BLaER1 (cell line): ENCODE data around the gene CYBA.

Source experiments
- H3K27ac ChIP-seq: shearing (Covaris generic); formaldehyde crosslinking; 2 replicates; pipeline ENCODE4 v1.8.1; 2022
- H3K27me3 ChIP-seq: shearing (Covaris generic); formaldehyde crosslinking; 2 replicates; pipeline ENCODE4 v1.8.1; 2022
- H3K36me3 ChIP-seq: shearing (Covaris generic); formaldehyde crosslinking; 2 replicates; pipeline ENCODE4 v1.8.1; 2022
- H3K4me1 ChIP-seq: shearing (Covaris generic); formaldehyde crosslinking; 2 replicates; pipeline ENCODE4 v1.8.1; 2022
- H3K4me2 ChIP-seq: shearing (Covaris generic); formaldehyde crosslinking; 2 replicates; pipeline ENCODE4 v1.8.1; 2022
- H3K4me3 ChIP-seq: shearing (Covaris generic); formaldehyde crosslinking; 2 replicates; pipeline ENCODE4 v1.8.1; 2022
- H3K9ac ChIP-seq: shearing (Covaris generic); formaldehyde crosslinking; 2 replicates; pipeline ENCODE4 v1.8.1; 2022
- H3K9me3 ChIP-seq: shearing (Covaris generic); formaldehyde crosslinking; 2 replicates; pipeline ENCODE4 v1.8.1; 2022
- H4K20me1 ChIP-seq: shearing (Covaris generic); formaldehyde crosslinking; 2 replicates; pipeline ENCODE4 v1.8.1; 2022
- Cebpa-rat ChIP-seq: shearing (Covaris generic); IDR thresholded peaks from 2 replicates; pipeline ENCODE4 v1.8.1; 2022

The CYBA gene

DNA sequence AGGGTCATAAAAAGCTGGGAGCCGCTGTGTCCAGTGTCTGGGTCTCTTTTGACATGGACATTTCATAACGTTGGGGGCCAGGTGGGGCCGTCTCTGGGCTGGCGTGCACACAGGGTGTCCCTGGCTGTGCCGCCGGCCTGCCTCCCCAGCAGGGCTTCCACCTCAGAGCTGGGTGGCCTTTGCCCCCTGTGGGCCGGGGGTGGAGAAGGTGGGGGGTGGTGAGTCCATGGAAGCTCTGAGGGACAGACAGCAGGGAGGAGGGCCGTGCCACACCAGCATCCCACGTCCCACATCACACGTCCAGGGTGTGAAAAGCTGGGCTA, 36.4 kb upstream of the CYBA start:
- Histone ChIP-seq H3K9me3 (no peaks in the 10 kb centered on the region), H4K20me1 (no peaks in the 10 kb centered on the region), H3K9ac (no peak overlapping the region), H3K4me3 (no peak overlapping the region), H3K36me3 (no peaks in the 10 kb centered on the region), H3K4me1 (peaks cover 54% of the 10 kb centered on the region), H3K27me3 (no peaks in the 10 kb centered on the region; the same call in 1 of the 2 replicates), H3K4me2 (peak overlapping the region; percentile 99), H3K27ac (no peak overlapping the region)
- TF ChIP-seq Cebpa-rat, result no peak

DNA sequence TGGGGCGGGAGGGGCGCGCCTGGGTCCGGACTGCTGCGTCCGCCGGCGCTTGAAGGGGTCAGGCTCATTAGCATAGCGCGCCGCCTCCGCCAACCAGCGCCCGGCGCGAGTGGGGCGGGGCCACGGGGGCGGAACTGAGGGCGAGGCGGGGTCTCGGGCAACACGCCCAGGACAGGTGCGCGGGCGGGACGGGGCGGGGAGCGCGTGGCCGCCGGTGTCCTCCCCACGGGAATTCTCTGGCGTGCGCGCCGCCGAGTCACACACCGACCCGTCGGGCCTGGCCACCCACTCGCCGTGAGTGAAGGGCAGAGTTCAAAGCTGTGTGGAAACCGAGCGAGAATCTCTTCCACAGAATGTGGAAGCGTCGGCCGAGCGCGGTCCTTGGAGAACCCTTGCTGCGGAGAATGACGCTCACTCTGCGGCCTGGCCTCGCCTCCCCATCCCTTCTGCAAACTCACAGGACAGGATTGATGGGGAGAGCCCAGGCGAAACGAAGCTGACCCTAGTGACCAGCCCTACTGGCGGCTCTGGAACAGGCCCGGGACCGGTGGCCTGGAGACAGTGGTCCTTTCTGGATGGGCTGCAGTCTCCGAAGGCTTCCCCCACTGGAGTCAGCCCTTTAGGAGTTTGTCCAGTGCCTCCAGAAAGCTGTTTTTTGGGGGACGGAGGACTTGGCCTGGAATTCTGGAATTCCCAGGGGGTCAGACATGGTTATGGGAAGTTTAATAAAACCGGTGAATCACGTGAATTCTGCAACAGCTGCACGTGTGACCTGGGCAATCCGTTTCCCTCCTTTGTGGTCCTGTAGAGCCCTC, 35.8 kb upstream of the CYBA start, which contains the start of gene SNAI3:
SNAI3 (minus strand) TSS at position 69 of the 815 bp plus-strand sequence. CDS start 101 bp downstream, outside the sequence.
- no peaks in the 10 kb centered on the region for H3K9me3 ChIP-seq
- H3K36me3 ChIP-seq, result no peaks in the 10 kb centered on the region
- H3K9ac ChIP-seq, result peak within 1 kb of the TSS; percentile 76
- peak within 1 kb of the TSS; percentile 59; the same call in 1 of the 2 replicates for H3K27ac ChIP-seq
- H3K4me2 ChIP-seq, result peak within 1 kb of the TSS; percentile 99
- no peaks in the 10 kb centered on the region; the same call in 1 of the 2 replicates for H3K27me3 ChIP-seq
- peak within 1 kb of the TSS; percentile 74 for H3K4me3 ChIP-seq
- H4K20me1 ChIP-seq, result no peaks in the 10 kb centered on the region
- peaks cover 54% of the 10 kb centered on the region for H3K4me1 ChIP-seq
- no peak for TF ChIP-seq Cebpa-rat

DNA sequence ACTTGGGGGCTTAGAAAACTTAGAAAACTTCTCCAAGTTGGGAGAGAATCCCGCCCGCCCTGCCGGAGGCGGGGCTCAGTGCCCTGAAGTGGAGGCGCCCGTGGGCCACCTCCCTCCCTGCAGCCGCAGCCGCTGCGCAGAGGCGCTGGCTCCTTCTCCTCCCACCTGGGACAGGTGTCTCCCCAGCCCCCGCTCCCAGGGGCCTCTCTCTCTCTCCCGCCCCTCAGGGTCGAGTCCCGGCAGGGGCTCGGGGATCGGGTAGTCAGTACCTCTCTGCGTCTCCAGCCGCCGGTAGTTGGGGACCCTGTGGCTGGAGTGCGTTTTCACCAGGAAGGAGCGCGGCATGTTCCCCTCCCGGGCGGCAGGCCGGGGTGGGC, 35.2 kb upstream of the CYBA start:
- H3K27ac ChIP-seq, result peak overlapping the region; percentile 59; the same call in 1 of the 2 replicates
- TF ChIP-seq Cebpa-rat, result no peak
- no peaks in the 10 kb centered on the region for H3K9me3 ChIP-seq
- no peaks in the 10 kb centered on the region for H3K36me3 ChIP-seq
- H4K20me1 ChIP-seq, result no peaks in the 10 kb centered on the region
- H3K4me3 ChIP-seq, result peak overlapping the region; percentile 74
- H3K4me2 ChIP-seq, result peak overlapping the region; percentile 99
- H3K27me3 ChIP-seq, result no peaks in the 10 kb centered on the region; the same call in 1 of the 2 replicates
- peak overlapping the region; percentile 76 for H3K9ac ChIP-seq
- H3K4me1 ChIP-seq, result peaks cover 56% of the 10 kb centered on the region

DNA sequence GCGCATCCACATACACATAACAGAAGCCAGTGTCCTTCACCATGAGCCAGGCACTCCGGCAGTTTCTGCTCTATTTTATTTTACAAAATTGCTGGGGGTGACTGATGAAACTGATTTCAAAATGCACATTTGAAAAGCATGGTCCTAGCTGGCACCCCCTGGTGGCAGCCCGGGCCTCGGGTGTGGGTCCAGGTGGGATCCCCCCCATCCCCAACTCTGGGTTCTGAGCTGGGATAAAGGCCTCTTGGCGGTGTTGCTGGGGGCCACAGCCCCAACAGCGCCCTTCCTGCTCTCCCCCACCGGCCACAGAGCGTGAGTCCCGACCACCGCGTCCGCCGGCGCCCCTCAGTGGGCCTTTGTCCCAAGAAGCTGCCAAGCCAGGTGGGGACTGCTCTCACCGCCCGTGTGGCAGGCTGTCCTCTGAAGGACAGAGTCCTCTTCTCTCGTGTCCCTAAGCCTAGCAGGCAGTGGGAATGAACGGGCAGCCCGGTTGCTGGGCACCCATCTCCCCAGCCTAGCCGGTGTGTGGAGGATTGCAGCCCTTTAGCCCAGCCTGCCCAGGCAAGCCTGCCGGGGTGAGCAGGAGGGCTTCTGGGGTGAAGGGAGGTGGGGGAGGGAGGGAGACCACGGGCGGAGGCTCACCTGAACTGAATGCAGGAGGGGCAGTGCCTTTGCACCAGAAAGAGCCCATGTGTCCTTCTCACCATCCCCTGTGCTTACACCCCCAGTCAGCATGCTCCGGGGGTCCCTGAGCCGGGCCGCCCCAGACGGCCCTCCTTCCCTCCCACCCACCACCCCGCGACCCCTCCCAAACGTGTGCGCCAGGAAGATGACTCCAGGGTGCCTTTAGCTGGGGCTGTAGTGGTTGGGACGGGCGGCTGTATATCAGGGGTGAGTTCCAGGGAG, 34.6 kb upstream of the CYBA start:
- Histone ChIP-seq H3K27me3 (no peaks in the 10 kb centered on the region; the same call in 1 of the 2 replicates), H3K9me3 (no peaks in the 10 kb centered on the region), H3K4me3 (peak overlapping the region; percentile 74), H3K4me1 (peaks cover 62% of the 10 kb centered on the region), H4K20me1 (no peaks in the 10 kb centered on the region), H3K4me2 (peak overlapping the region; percentile 99), H3K9ac (peak overlapping the region; percentile 76), H3K36me3 (no peaks in the 10 kb centered on the region), H3K27ac (0 out of 2 replicates have a peak overlapping the region, but pooled peaks have one; percentile 59)
- no peak for TF ChIP-seq Cebpa-rat

DNA sequence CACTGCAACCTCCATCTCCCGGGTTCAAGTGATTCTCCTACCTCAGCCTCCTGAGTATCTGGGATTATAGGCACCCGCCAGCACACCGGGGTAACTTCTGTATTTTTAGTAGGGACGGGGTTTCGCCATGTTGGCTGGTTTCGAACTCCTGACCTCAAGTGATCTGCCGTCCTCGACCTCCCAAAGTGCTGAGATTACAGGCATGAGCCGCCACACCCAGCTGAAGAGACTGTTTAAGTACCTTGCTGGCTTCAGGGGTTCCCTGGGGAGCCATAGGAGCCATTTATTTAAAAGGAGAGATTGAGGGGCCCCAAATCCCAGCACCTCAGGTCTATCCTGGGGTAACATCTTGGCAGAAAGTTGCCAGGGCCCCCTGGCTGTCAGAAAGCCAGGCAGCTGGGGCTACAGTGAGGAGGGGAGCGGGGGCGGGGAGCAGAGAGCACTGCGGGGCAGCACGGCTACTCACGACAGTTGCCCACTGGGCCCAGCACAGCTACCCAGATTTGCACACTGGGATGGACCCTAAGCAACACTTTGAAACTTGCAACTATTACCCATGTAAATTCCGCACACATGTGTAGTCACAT, 33.8 kb upstream of the CYBA start:
- Histone ChIP-seq H3K9me3 (no peaks in the 10 kb centered on the region), H3K4me2 (peak overlapping the region; percentile 99), H3K36me3 (no peaks in the 10 kb centered on the region), H4K20me1 (no peaks in the 10 kb centered on the region), H3K4me1 (peaks cover 63% of the 10 kb centered on the region), H3K4me3 (no peak overlapping the region), H3K27me3 (no peaks in the 10 kb centered on the region; the same call in 1 of the 2 replicates), H3K9ac (no peak overlapping the region), H3K27ac (no peak overlapping the region)
- TF ChIP-seq Cebpa-rat, result no peak

DNA sequence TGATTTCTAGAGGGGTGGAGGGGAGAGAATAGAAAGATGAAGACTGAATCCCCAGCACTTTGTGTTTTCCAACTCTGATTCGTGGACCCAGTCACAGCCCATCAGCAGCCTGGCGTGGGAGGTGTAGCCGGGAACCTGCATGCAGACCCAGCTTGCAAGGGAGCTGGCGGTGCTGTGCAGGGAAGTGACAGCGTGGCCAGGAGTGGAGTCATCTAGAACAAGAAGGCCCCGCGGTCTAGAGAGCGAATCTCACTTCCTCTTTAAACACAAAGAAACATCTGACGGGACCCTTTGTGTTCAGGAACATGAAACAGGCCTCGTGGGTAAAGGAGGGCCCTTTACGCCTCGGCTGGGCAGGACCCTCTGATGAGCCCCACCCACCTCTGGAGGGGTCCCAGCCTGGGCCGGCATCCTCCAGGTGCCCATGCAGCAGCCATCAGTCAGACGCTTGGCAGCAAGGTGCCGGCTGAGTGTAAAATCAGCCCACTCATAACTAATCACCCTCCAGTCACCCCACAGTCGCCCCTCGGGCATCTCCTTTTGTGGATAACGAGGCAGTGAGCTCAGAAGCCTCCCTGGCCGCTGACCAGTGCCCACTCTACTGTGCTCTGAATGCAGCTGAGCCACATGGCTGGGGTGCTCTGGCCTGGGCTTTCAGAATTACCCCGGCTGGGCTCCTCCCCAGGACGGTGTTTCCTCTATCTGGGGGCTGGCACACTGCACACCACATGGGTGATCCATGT, 31.0 kb upstream of the CYBA start:
- H3K27me3 ChIP-seq, result no peaks in the 10 kb centered on the region; the same call in 1 of the 2 replicates
- H3K9me3 ChIP-seq, result no peaks in the 10 kb centered on the region
- H3K9ac ChIP-seq, result peak overlapping the region; percentile 84
- peak overlapping the region; percentile 68 for H3K4me2 ChIP-seq
- peaks cover 21% of the 10 kb centered on the region for H3K36me3 ChIP-seq
- no peaks in the 10 kb centered on the region for H4K20me1 ChIP-seq
- no peak for TF ChIP-seq Cebpa-rat
- peaks cover 59% of the 10 kb centered on the region for H3K4me1 ChIP-seq
- peak overlapping the region; percentile 94 for H3K27ac ChIP-seq
- H3K4me3 ChIP-seq, result peak overlapping the region; percentile 20; the same call in 1 of the 2 replicates

DNA sequence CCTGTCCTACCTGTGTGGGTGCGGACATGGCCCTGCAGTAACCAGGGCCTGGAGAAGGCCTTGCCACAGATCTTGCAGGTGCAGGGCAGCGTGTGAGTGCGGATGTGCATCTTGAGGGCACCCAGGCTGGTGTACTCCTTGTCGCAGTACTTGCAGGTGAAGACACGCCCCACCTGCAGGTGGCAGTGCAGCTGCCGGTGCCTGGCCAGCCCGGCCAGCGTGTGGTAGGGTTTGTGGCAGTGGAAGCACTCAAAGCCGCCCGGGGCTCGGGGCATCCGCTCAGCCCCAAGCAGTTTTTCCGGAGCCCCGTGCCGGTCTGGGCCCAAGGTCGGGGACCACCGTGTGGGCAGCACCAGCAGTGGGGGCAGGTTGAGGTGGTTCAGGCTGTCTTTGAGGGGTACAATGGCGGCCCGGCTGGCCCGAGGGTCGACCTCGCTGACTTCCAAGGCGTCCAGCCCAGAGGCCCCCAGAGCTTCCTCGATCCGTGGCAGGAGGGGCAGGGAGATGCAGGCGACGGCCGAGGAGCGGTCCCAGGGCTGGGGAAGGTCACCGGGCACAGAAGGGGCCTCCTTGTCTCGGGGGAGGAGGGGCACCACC, 30.3 kb upstream of the CYBA start:
- H3K9ac ChIP-seq, result peak overlapping the region; percentile 84
- H3K27me3 ChIP-seq, result no peaks in the 10 kb centered on the region; the same call in 1 of the 2 replicates
- H4K20me1 ChIP-seq, result no peaks in the 10 kb centered on the region
- H3K4me1 ChIP-seq, result peaks cover 61% of the 10 kb centered on the region
- H3K4me2 ChIP-seq, result peak overlapping the region; percentile 68
- H3K27ac ChIP-seq, result peak overlapping the region; percentile 94
- H3K4me3 ChIP-seq, result peak overlapping the region; percentile 20; the same call in 1 of the 2 replicates
- peaks cover 28% of the 10 kb centered on the region for H3K36me3 ChIP-seq
- H3K9me3 ChIP-seq, result no peaks in the 10 kb centered on the region
- no peak for TF ChIP-seq Cebpa-rat

DNA sequence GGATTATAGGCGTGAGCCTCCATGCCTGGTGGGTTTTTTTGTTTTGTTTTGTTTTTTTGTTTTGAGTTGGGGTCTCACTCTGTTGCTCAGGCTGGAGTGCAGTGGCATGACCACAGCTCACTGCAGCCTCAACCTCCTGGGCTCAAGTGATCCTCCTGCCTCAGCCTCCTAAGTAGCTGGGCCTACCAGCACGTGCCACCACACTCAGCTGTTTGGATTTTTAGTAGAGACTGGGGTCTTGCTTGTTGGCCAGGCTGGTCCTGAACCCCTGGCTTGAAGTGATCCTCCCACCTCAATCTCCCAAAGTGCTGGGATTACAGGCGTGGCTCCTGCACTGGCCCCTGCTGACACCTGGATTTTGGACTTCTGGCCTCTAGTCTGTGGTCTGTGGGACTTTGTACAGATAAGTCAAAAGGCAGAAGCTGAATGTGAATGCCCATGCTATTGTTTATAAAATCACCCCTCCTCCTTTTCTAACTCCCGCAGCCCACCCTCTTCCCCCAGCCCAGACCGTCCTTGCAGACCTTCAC, 29.8 kb upstream of the CYBA start:
- Histone ChIP-seq H3K36me3 (peaks cover 34% of the 10 kb centered on the region), H3K27me3 (no peaks in the 10 kb centered on the region; the same call in 1 of the 2 replicates), H4K20me1 (no peaks in the 10 kb centered on the region), H3K4me1 (peaks cover 61% of the 10 kb centered on the region), H3K4me2 (peak overlapping the region; percentile 68), H3K27ac (no peak overlapping the region), H3K9me3 (no peaks in the 10 kb centered on the region), H3K9ac (no peak overlapping the region; the same call in 1 of the 2 replicates), H3K4me3 (no peak overlapping the region)
- no peak for TF ChIP-seq Cebpa-rat
